Fibroblast of lung (primary cell): ENCODE results near the gene HOXC12. TPM values are rescaled to one million over a fixed set of nuclear protein-coding genes. Genes with fewer than 3 reads are reported as not detected.
A peak's percentile ranks its signal among the peaks of the same experiment; 100 is the strongest.

Experiments
- DNase-seq, 2 donors: peaks; one replicate each; pipeline versions ENCODE4 v3.0.0 to v3.0.0-alpha.2; 2010; ENCODE audit warnings: low read depth in 2 of 2
- H2AFZ ChIP-seq: 2 replicates; pipeline ENCODE4 v1.5.1; 2012; ENCODE audit warnings: low read length, control low read depth, inconsistent platforms
- H3K27ac ChIP-seq: 2 replicates; pipeline ENCODE4 v1.5.1; 2011; ENCODE audit warnings: low read length, control low read depth; ENCODE audit not compliant: insufficient read depth
- H3K27me3 ChIP-seq: 2 replicates; pipeline ENCODE4 v1.5.1; 2011; ENCODE audit warnings: mild to moderate bottlenecking, low read length; ENCODE audit not compliant: control insufficient read depth, insufficient read depth
- H3K36me3 ChIP-seq: 2 replicates; pipeline ENCODE4 v1.5.1; 2011; ENCODE audit warnings: low read length; ENCODE audit not compliant: control insufficient read depth, insufficient read depth
- H3K4me1 ChIP-seq: 2 replicates; pipeline ENCODE4 v1.5.1; 2011; ENCODE audit warnings: low read length; ENCODE audit not compliant: control insufficient read depth, insufficient read depth; ENCODE audit errors: extremely low read depth
- H3K4me2 ChIP-seq: 2 replicates; pipeline ENCODE4 v1.5.1; 2011; ENCODE audit warnings: low read length, control low read depth; ENCODE audit not compliant: insufficient read depth; ENCODE audit errors: extremely low read depth
- H3K4me3 ChIP-seq, 4 experiments: fragments of 200-600 bp in 1 of 4; sonication (generic) in 1 of 4; replicated peaks in 1 of 4; 2 replicates each; pipeline ENCODE4 v1.5.1; 2011 to 2016; ENCODE audit warnings: low read length in 4 of 4, low read depth in 3 of 4, mild to moderate bottlenecking in 3 of 4, control low read depth in 2 of 4, inconsistent platforms in 1 of 4, mixed read lengths in 1 of 4; ENCODE audit not compliant: insufficient read depth in 1 of 4; ENCODE audit errors: control extremely low read depth in 1 of 4
- H3K79me2 ChIP-seq: 2 replicates; pipeline ENCODE4 v1.5.1; 2012; ENCODE audit warnings: mild to moderate bottlenecking, low read length, inconsistent platforms; ENCODE audit not compliant: control insufficient read depth, insufficient read depth
- H3K9ac ChIP-seq: 2 replicates; pipeline ENCODE4 v1.5.1; 2011; ENCODE audit warnings: mild to moderate bottlenecking, low read length, control low read depth; ENCODE audit not compliant: insufficient read depth
- H3K9me3 ChIP-seq: 2 replicates; pipeline ENCODE4 v1.5.1; 2012; ENCODE audit warnings: low read depth, low read length; ENCODE audit not compliant: control insufficient read depth, insufficient read depth
- H4K20me1 ChIP-seq: 2 replicates; pipeline ENCODE4 v1.5.1; 2011; ENCODE audit warnings: low read length; ENCODE audit not compliant: control insufficient read depth, insufficient read depth; ENCODE audit errors: extremely low read depth
- CTCF ChIP-seq, 2 donors: IDR thresholded peaks in 1 of 2; conservative IDR thresholded peaks in 1 of 2; 1 replicate in 1 of 2; 2 replicates in 1 of 2; pipeline ENCODE4 v1.5.1; 2011 to 2012; ENCODE audit warnings: low read length in 2 of 2, control low read depth in 1 of 2, inconsistent platforms in 1 of 2, low read depth in 1 of 2, mild to moderate bottlenecking in 1 of 2
- EZH2 ChIP-seq: IDR thresholded peaks from 2 replicates; pipeline ENCODE4 v1.5.1; 2012; ENCODE audit warnings: low read length, control low read depth, mild to moderate bottlenecking; ENCODE audit errors: missing control alignments
- polyA plus RNA-seq, 2 donors: library from polyadenylated mRNA; depleted of rRNA in 1 of 2; stranded (reverse) in 1 of 2; unstranded in 1 of 2; fragments of >200 nt; gene quantifications; 2 replicates each; pipeline ENCODE4 v1.2.1, GENCODE V29; 2011 to 2012; ENCODE audit warnings: missing spikeins in 1 of 2
- total RNA-seq: library from RNA; depleted of rRNA; stranded (reverse); fragments of >200 nt; gene quantifications from 2 replicates; pipeline ENCODE4 v1.2.1, GENCODE V29; 2014

HOXC12 gene
- total and polyA plus RNA-seq, 2 donors (not counting 1 experiment from before 2014, with no cell fraction given): not detected

- H4K20me1 ChIP-seq: no peaks in the 10 kb centered on the region
- H2AFZ ChIP-seq: no peak overlapping the region
- H3K4me2 ChIP-seq: no peak overlapping the region
- TF ChIP-seq CTCF (conservative IDR thresholded peaks at IDR 0.05 in 1 of 2, IDR thresholded peaks at IDR 0.05 in 1 of 2; ENCODE audit: low read depth in 1 of 2, low read length in 2 of 2): no peak
- TF ChIP-seq EZH2: peak; percentile 85
- H3K9me3 ChIP-seq: no peaks in the 10 kb centered on the region
- H3K27me3 ChIP-seq: peaks cover 92% of the 10 kb centered on the region
- H3K36me3 ChIP-seq: no peaks in the 10 kb centered on the region
- no peaks in the 10 kb centered on the region for H3K79me2 ChIP-seq
- no peak overlapping the region for H3K27ac ChIP-seq
- no peaks in the 10 kb centered on the region for H3K4me1 ChIP-seq
- H3K4me3 ChIP-seq: no peak overlapping the region
- DNase-seq: no peak
- no peak overlapping the region for H3K9ac ChIP-seq
Measured at GRCh38 chr12:53975479-53976152, 20.9 kb downstream of the HOXC12 start.

- Histone ChIP-seq H4K20me1 (no peaks in the 10 kb centered on the region), H3K27ac (no peak overlapping the region), H3K36me3 (no peaks in the 10 kb centered on the region), H3K27me3 (peaks cover 92% of the 10 kb centered on the region), H3K9me3 (no peaks in the 10 kb centered on the region), H3K4me3 (no peak overlapping the region), H3K79me2 (no peaks in the 10 kb centered on the region), H3K4me1 (no peaks in the 10 kb centered on the region), H2AFZ (no peak overlapping the region), H3K4me2 (no peak overlapping the region), H3K9ac (no peak overlapping the region)
- TF ChIP-seq EZH2 (no peak), CTCF (conservative IDR thresholded peaks at IDR 0.05 in 1 of 2, IDR thresholded peaks at IDR 0.05 in 1 of 2; ENCODE audit: low read depth in 1 of 2, low read length in 2 of 2) (no peak)
- DNase-seq: no peak
Measured at GRCh38 chr12:53976172-53976822, 21.6 kb downstream of the HOXC12 start.

- H3K27me3 ChIP-seq: peaks cover 92% of the 10 kb centered on the region
Measured at GRCh38 chr12:53976823-53977595, 22.3 kb downstream of the HOXC12 start.

More at GRCh38 chr12:53976823-53977595, 22.3 kb downstream of the HOXC12 start:
- DNase-seq: no peak
- Histone ChIP-seq H4K20me1 (no peaks in the 10 kb centered on the region), H2AFZ (no peak overlapping the region), H3K4me1 (no peaks in the 10 kb centered on the region), H3K9ac (no peak overlapping the region), H3K36me3 (no peaks in the 10 kb centered on the region), H3K27ac (no peak overlapping the region), H3K4me2 (no peak overlapping the region), H3K79me2 (no peaks in the 10 kb centered on the region), H3K4me3 (no peak overlapping the region), H3K9me3 (no peaks in the 10 kb centered on the region)
- no peak for TF ChIP-seq CTCF (conservative IDR thresholded peaks at IDR 0.05 in 1 of 2, IDR thresholded peaks at IDR 0.05 in 1 of 2; ENCODE audit: low read depth in 1 of 2, low read length in 2 of 2)
- no peak for TF ChIP-seq EZH2
